Caco-2 (cell line): ENCODE results near the gene AAK1. TPM values are rescaled to one million over a fixed set of nuclear protein-coding genes. Genes with fewer than 3 reads are reported as not detected.

Source experiments
- BruUV-seq: library from RNA; stranded (reverse); fragments of 400-500 nt; replicated peaks from 2 replicates; lab custom pipeline; 2021; lab: Mats Ljungman, UMichigan
- CTCF ChIA-PET: fragments of 300-600 bp; sonication (Branson Sonifier 250); formaldehyde crosslinking; loops from one replicate; lab custom pipeline; 2022; ENCODE audit warnings: antibody characterized with exemption; lab: Charles Lee
- POLR2A ChIA-PET: fragments of 300-600 bp; sonication (Branson Sonifier 250); formaldehyde crosslinking; loops from one replicate; lab custom pipeline; 2022; ENCODE audit warnings: antibody characterized with exemption; lab: Charles Lee
- DNase-seq, 2 experiments: peaks; one replicate each; pipeline versions ENCODE4 v3.0.0 to v3.0.0-alpha.2; 2020 to 2022
- H3K27me3 ChIP-seq: replicated peaks from 2 replicates; pipeline ENCODE4 v1.6.0; 2011; ENCODE audit warnings: low read length; ENCODE audit not compliant: control insufficient read depth, insufficient read depth
- H3K36me3 ChIP-seq: 2 replicates; pipeline ENCODE4 v1.5.1; 2011; ENCODE audit warnings: low read length; ENCODE audit not compliant: control insufficient read depth, insufficient read depth
- H3K4me1 ChIP-seq: fragments of 250-450 bp; sonication (Bioruptor Pico); 2 replicates; pipeline ENCODE4 v1.5.1; 2020; ENCODE audit warnings: mild to moderate bottlenecking
- H3K4me3 ChIP-seq: 2 replicates; pipeline ENCODE4 v1.5.1; 2011; ENCODE audit warnings: low read depth, mild to moderate bottlenecking, control low read depth, low read length
- H3K9me3 ChIP-seq: fragments of 250-450 bp; sonication (Bioruptor Pico); 2 replicates; pipeline ENCODE4 v1.5.1; 2020; ENCODE audit warnings: mild to moderate bottlenecking, moderate library complexity
- H3K27ac Mint-ChIP-seq: one replicate; pipeline ENCODE4 v1.8.0; 2022; ENCODE audit warnings: mixed read lengths; ENCODE audit not compliant: unreplicated experiment
- H3K27me3 Mint-ChIP-seq: one replicate; pipeline ENCODE4 v1.8.0; 2022; ENCODE audit warnings: mixed read lengths; ENCODE audit not compliant: insufficient read depth, unreplicated experiment
- H3K36me3 Mint-ChIP-seq: one replicate; pipeline ENCODE4 v1.8.0; 2022; ENCODE audit warnings: mild to moderate bottlenecking, mixed read lengths; ENCODE audit not compliant: insufficient read depth, unreplicated experiment
- H3K4me1 Mint-ChIP-seq: one replicate; pipeline ENCODE4 v1.8.0; 2022; ENCODE audit warnings: low read depth, mixed read lengths; ENCODE audit not compliant: unreplicated experiment
- H3K4me3 Mint-ChIP-seq: one replicate; pipeline ENCODE4 v1.8.0; 2022; ENCODE audit warnings: mild to moderate bottlenecking, moderate library complexity, mixed read lengths; ENCODE audit not compliant: unreplicated experiment
- H3K9me3 Mint-ChIP-seq: one replicate; pipeline ENCODE4 v1.8.0; 2022; ENCODE audit warnings: mixed read lengths; ENCODE audit not compliant: unreplicated experiment
- CTCF ChIP-seq, 2 experiments: fragments of 200-600 bp in 1 of 2; IDR thresholded peaks; 1 replicate in 1 of 2; 2 replicates in 1 of 2; pipeline versions ENCODE4 v1.5.1 to v1.8.0; 2011 to 2022; ENCODE audit warnings: antibody characterized with exemption in 1 of 2, control low read depth in 1 of 2, inconsistent platforms in 1 of 2, low read depth in 1 of 2, low read length in 1 of 2, mild to moderate bottlenecking in 1 of 2, moderate library complexity in 1 of 2; ENCODE audit not compliant: insufficient read depth in 1 of 2, severe bottlenecking in 1 of 2, unreplicated experiment in 1 of 2
- intact Hi-C: fragments of 100-400 bp; cut with micrococcal nuclease; formaldehyde crosslinking; loops from one replicate; pipeline ENCODE4 v1.10.0; 2022; ENCODE audit not compliant: unreplicated experiment
- total RNA-seq: library from RNA; stranded (reverse); gene quantifications from 2 replicates; pipeline ENCODE4 v1.2.3, GENCODE V29; 2022

AAK1 gene
- total RNA-seq, 1 experiment from 2014 or later: 39.7 TPM

- peak overlapping the region; percentile 98 for H3K27ac Mint-ChIP-seq
- peaks cover 65% of the 10 kb centered on the region for H3K4me1 Mint-ChIP-seq
- no peaks in the 10 kb centered on the region for H3K36me3 ChIP-seq
- H3K36me3 Mint-ChIP-seq: peaks cover 18% of the 10 kb centered on the region
- ChIA-PET POLR2A (no interaction called here), CTCF (interaction anchor here (0.9 kb wide), 1 partner anchor 76 kb away, joined by 3 read pairs; no protein-coding TSS in a partner anchor)
- no peaks in the 10 kb centered on the region for H3K27me3 Mint-ChIP-seq
- no peaks in the 10 kb centered on the region for H3K9me3 ChIP-seq
- no peaks in the 10 kb centered on the region for H3K9me3 Mint-ChIP-seq
- no TSS peak for BruUV-seq
- no peaks in the 10 kb centered on the region for H3K27me3 ChIP-seq
- H3K4me3 ChIP-seq: no peak overlapping the region; the same call in 1 of the 2 replicates
- intact Hi-C loops: loop anchor here (5.0 kb wide), 1 partner anchor 204 kb away; the partner anchor contains the start of gene NFU1
- TF ChIP-seq CTCF (IDR thresholded peaks at IDR 0.05; ENCODE audit: insufficient read depth in 1 of 2, low read depth in 1 of 2, low read length in 1 of 2, severe bottlenecking in 1 of 2, unreplicated experiment in 1 of 2): no peak
- no peak for DNase-seq
- peaks cover 34% of the 10 kb centered on the region for H3K4me1 ChIP-seq
- H3K4me3 Mint-ChIP-seq: peak overlapping the region; percentile 96
Measured at GRCh38 chr2:69641471-69641870, 2.1 kb downstream of the AAK1 start.

- intact Hi-C loops: no loop called here
- no peak overlapping the region for H3K4me3 Mint-ChIP-seq
- H3K36me3 ChIP-seq: no peaks in the 10 kb centered on the region
- H3K4me3 ChIP-seq: no peak overlapping the region
- H3K9me3 ChIP-seq: no peaks in the 10 kb centered on the region
- BruUV-seq: no TSS peak
- DNase-seq: no peak
- peaks cover 48% of the 10 kb centered on the region for H3K4me1 Mint-ChIP-seq
- H3K27me3 ChIP-seq: no peaks in the 10 kb centered on the region
- H3K4me1 ChIP-seq: peaks cover 28% of the 10 kb centered on the region
- H3K9me3 Mint-ChIP-seq: no peaks in the 10 kb centered on the region
- no peak overlapping the region for H3K27ac Mint-ChIP-seq
- H3K36me3 Mint-ChIP-seq: peaks cover 18% of the 10 kb centered on the region
- POLR2A ChIA-PET: no interaction called here
- TF ChIP-seq CTCF (IDR thresholded peaks at IDR 0.05; ENCODE audit: insufficient read depth in 1 of 2, low read depth in 1 of 2, low read length in 1 of 2, severe bottlenecking in 1 of 2, unreplicated experiment in 1 of 2): no peak
- H3K27me3 Mint-ChIP-seq: no peaks in the 10 kb centered on the region
- CTCF ChIA-PET: interaction anchor here (0.7 kb wide), 1 partner anchor 78 kb away, joined by 3 read pairs; no protein-coding TSS in a partner anchor
Measured at GRCh38 chr2:69639266-69639665, 4.3 kb downstream of the AAK1 start.

DNA sequence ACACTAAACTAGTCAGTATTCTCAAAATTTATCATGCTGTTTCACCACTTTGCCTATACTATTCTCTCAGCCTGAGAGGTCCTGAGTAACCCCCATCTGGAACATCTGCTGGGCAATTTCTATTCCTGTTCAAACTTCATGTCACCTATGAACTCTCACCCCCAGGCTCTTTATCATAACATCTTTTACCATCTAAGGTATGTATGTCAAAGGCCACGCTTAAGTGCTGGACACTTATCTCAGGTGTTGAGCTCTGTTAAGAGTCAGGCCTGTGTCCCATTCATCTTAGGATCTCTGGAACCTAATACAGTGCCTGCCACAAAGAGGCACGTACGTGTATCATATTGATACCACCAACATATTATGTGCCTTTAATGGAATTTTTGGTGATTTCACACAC lies 4.9 kb downstream of the AAK1 start:
- Histone ChIP-seq H3K9me3 (no peaks in the 10 kb centered on the region), H3K4me1 (peaks cover 28% of the 10 kb centered on the region), H3K27me3 (no peaks in the 10 kb centered on the region), H3K4me3 (no peak overlapping the region), H3K36me3 (no peaks in the 10 kb centered on the region)
- ChIA-PET POLR2A (no interaction called here), CTCF (interaction anchor here (0.7 kb wide), 1 partner anchor 77 kb away, joined by 3 read pairs; no protein-coding TSS in a partner anchor)
- peaks cover 48% of the 10 kb centered on the region for H3K4me1 Mint-ChIP-seq
- BruUV-seq: no TSS peak
- H3K36me3 Mint-ChIP-seq: peaks cover 18% of the 10 kb centered on the region
- no peak for TF ChIP-seq CTCF (IDR thresholded peaks at IDR 0.05; ENCODE audit: insufficient read depth in 1 of 2, low read depth in 1 of 2, low read length in 1 of 2, severe bottlenecking in 1 of 2, unreplicated experiment in 1 of 2)
- H3K4me3 Mint-ChIP-seq: no peak overlapping the region
- H3K27me3 Mint-ChIP-seq: no peaks in the 10 kb centered on the region
- intact Hi-C loops: no loop called here
- no peaks in the 10 kb centered on the region for H3K9me3 Mint-ChIP-seq
- DNase-seq: no peak
- no peak overlapping the region for H3K27ac Mint-ChIP-seq
